Measurements from ENCODE around the gene GNAL.

GNAL gene

GRCh38 chr18:11672846-11673454 lies 16.1 kb upstream of the GNAL start:
- in situ Hi-C loops (cut with MboI; ENCODE audit: low sequenced_read_pairs, unreplicated experiment), result no loop called here
- no peak for DNase-seq (ENCODE audit: low spot score)
- no peak for TF ChIP-seq CTCF (IDR thresholded peaks at IDR 0.05; ENCODE audit: borderline replicate concordance, control extremely low read depth, extremely low read depth, insufficient read depth, missing control alignments)

GRCh38 chr18:11673560-11673959 lies 15.5 kb upstream of the GNAL start:
- DNase-seq (ENCODE audit: low spot score), result no peak
- in situ Hi-C loops (cut with MboI; ENCODE audit: low sequenced_read_pairs, unreplicated experiment), result no loop called here
- no peak for TF ChIP-seq CTCF (IDR thresholded peaks at IDR 0.05; ENCODE audit: borderline replicate concordance, control extremely low read depth, extremely low read depth, insufficient read depth, missing control alignments)

- in situ Hi-C loops (cut with MboI; ENCODE audit: low sequenced_read_pairs, unreplicated experiment), result no loop called here
- TF ChIP-seq CTCF (IDR thresholded peaks at IDR 0.05; ENCODE audit: borderline replicate concordance, control extremely low read depth, extremely low read depth, insufficient read depth, missing control alignments), result no peak
- DNase-seq (ENCODE audit: low spot score), result no peak
These were observed 14.9 kb upstream of the GNAL start for GRCh38 chr18:11674119-11674518.

- no peak for TF ChIP-seq CTCF (IDR thresholded peaks at IDR 0.05; ENCODE audit: borderline replicate concordance, control extremely low read depth, extremely low read depth, insufficient read depth, missing control alignments)
- in situ Hi-C loops (cut with MboI; ENCODE audit: low sequenced_read_pairs, unreplicated experiment), result no loop called here
- DNase-seq (ENCODE audit: low spot score), result no peak
These were observed 12.7 kb upstream of the GNAL start for GRCh38 chr18:11676386-11676785.

- DNase-seq (ENCODE audit: low spot score), result no peak
- TF ChIP-seq CTCF (IDR thresholded peaks at IDR 0.05; ENCODE audit: borderline replicate concordance, control extremely low read depth, extremely low read depth, insufficient read depth, missing control alignments), result no peak
- in situ Hi-C loops (cut with MboI; ENCODE audit: low sequenced_read_pairs, unreplicated experiment), result no loop called here
These were observed 12.2 kb upstream of the GNAL start for GRCh38 chr18:11676867-11677266.

- no peak for TF ChIP-seq CTCF (IDR thresholded peaks at IDR 0.05; ENCODE audit: borderline replicate concordance, control extremely low read depth, extremely low read depth, insufficient read depth, missing control alignments)
- DNase-seq (ENCODE audit: low spot score), result no peak
- in situ Hi-C loops (cut with MboI; ENCODE audit: low sequenced_read_pairs, unreplicated experiment), result no loop called here
These were observed 10.9 kb upstream of the GNAL start for GRCh38 chr18:11678211-11678610.
